HG03159 (cell line): ENCODE measurements around the gene RHOBTB3.

Experiments used
- ATAC-seq: cut with Tn5 transposase; IDR thresholded peaks from one replicate; pipeline ENCODE4 v1.9.1; 2021; ENCODE audit warnings: mild to moderate bottlenecking, moderate library complexity; ENCODE audit not compliant: unreplicated experiment

The RHOBTB3 gene

DNA sequence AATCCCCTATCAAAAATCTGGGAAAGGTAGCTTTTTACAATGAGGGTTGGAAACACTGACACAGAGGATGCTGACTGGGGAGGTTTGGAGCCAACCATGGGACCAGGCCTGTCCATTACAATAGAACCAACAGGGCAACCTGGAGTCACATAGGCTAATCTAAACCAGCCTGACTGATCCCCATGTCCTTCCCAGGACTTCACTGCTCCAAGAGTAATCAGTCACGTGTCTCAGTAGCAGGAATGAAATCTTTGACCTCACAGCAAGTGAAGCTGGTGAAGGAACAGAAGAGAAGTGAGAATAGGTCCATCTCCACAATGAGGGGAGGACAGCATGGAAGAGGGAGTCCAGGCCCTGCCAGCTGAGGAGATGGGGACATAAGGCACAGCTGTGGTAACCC lies 107.4 kb downstream of the RHOBTB3 start:
- ATAC-seq = no peak

DNA sequence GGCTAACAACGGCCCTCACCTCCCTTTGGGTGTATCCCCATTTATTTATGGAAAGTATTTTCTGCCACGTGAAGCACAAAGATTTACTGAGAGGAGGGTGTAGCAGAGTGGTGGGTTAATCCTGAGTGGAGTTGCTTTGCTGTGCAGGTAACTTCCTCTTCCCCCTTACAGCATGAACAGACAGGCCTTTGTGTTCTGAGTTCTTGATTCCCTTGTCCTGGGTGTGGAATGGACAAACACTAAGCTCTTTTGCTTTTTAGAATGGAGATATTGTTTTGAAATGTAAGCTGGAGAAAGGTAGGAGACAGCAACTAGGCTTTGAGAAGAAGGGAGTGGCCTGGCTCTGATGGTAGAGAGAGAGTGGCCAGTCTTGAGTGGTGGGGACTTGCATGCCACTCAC lies 108.5 kb downstream of the RHOBTB3 start:
- ATAC-seq = no peak

DNA sequence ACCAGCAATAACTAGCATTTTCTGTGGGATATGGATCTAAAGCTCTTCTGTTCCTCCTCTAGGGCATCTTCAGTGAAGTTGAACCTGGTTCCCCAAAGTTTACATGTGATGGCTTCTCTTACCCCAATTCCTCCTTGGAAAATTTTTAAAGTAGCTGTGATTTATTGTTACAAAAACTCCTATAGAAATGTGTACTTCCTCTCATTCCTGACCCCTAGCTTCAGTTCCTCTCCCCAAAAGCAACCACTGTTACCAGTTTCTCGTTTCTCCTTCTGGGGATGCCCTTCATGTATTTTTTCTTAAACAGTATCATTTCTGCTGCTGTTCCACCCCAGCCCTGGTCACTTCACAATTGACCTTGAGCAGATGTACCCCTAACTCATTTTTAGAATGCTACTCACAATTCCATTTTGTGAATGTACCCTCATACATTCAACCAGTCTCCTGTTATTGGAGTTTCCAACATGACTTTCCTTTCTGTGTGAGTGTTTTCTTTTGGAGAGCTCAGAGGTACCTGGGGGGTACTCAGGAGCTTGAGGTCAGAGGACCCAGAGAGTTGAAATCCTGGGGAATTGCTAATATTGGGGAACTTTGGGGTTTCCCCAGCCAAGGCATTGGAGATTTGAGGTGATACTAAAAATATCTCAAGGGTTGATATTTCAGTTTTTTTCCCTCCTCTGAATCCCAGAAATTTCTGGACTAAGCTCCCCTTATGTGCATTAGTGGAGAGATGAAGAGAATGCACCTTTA lies 110.0 kb downstream of the RHOBTB3 start:
- no peak for ATAC-seq

DNA sequence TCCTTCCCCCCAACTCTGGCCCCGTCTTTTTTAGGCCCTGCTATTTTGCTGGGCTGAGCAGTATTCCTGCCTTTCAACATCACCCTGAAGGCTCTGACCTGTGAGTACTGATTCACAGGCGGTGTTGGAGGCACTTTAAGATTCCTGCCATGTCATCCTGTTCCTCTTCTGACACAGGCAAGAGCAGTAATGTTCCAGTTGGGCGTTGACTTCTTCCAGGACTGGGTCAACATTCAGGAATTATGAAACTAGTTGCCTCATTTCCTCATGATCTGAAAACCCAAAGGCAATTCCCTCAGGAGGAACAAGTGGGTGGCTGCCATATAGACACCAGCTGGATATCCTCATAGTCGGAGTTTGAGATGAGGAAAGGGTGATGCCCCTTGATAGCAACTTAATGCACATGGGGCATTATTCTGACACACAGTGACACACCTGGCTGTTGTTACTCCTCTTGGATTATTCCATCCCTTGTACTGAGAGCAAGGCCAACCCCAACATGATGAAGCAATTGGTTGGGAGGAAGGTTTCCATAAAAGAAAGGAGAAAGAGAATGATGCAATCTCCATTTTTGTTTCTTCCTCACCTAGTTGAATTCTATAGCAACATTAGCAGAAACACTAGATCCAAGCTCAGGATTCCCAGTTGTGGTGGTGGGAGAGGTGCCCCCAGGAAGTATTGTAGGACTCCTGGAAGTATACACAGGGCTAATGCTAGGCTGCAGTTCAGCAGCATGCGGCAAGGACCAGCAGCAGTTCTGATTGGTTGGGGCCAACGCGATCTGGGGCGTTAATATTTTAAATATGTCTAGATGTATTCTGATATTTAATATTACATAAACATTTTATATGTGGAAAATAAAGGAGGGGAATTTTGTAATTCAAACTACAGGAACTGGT lies 111.0 kb downstream of the RHOBTB3 start:
- no peak for ATAC-seq

DNA sequence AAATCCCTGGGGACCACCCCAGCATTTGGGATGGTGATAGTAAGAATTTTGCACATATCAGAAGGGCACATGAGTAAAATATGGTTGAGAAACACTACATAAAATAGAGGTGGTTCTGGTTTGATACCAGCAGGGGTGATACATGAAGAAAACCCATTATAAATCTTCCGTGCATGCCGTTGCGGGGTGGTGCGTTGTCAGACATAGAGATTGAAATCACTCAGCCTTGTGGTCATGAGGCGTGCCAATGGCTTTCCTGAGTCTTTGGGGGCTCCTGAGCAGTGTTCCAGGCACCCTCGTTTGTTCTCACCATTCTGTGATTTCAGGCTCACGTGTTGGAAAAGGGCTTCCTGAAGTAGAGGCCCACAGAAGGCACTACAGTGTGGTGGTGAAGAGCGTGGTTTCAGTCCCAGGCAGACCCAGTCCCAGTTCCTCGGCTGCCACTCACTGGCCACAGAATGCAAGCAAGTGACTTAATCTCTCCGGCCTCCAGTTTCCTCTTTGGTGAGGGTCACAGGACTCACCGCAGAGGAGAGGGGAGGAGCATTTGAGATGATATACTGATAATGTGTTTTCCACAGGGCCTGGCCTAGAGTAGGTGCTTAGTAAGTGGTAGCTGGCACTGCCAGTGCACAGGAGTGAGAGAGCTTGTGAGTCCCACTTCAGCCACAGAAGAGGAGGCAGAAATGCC lies 111.9 kb downstream of the RHOBTB3 start:
- ATAC-seq = peak; percentile 82

DNA sequence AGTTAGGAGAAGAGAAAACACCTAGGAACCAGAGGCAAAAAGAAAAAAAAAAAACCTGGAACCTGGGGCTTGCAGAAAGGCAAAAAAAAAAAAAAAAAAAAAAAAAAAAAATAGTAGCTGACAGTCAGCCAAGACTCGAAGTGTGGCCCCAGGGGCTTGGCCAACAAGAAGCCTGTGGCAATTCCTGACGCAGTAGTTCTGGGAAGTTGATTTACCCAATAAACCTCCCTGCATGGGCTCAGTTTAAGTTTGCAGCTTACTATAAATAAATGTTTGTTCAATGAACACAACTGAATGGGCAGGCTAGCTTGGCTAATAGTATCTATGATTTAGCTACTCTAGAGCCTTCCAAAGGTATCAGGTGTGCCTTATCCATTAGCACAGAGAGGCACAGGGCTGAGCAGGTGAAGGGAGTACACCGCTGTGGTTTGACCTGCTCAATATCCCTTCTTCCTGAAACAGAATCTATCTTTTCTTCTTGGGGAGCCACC lies 112.6 kb downstream of the RHOBTB3 start:
- ATAC-seq = no peak

DNA sequence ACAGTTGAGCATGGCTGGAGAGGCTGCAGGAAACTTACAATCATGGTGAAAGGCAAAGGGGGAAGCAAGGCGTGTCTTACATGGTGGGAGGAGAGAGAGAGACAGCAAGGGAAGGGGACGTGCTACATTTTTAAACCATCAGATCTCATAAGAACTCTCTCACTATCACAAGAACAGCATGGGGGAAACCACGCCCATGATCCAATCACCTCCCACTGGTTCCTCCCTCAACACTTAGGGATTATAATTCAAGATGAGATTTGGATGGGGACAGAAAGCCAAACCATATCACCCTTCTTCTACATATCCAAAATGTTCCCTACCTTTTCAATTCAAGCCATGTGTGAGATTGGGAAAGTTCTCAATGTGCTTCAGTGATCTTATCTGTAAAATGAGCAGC lies 114.3 kb downstream of the RHOBTB3 start:
- ATAC-seq = no peak
